ENCODE results near the gene PMAIP1. TPM values are rescaled to one million over a fixed set of nuclear protein-coding genes. Genes with fewer than 3 reads are reported as not detected.

PMAIP1 gene
- total and polyA plus RNA-seq, 9 donors, result 0.30 to 11.8 (median 0.73) TPM; not detected in 1

DNA sequence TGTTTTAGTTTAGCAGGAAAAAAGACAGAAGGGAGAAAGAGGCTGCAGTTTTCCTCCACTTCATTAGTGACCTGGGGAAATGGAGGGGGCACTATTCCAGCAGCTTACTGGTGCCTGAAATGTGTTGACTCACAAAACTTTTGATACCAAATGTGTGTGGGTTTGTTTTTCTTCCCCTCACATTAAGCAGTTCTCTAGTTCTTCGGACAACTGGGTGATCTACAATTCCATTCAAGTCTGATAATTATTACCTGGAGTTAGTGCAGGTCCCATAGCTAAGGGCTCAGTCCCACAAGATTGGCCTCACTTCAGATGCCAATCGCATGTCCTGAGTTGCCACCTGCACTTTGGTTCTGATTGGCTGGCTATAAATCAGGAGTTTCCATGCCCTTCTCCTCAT lies 28.4 kb downstream of the PMAIP1 start:
- Histone ChIP-seq H3K4me1 (ENCODE audit: insufficient read depth) (no peaks in the 10 kb centered on the region), H3K36me3 (no peaks in the 10 kb centered on the region), H3K27ac (no peak overlapping the region), H3K27me3 (no peaks in the 10 kb centered on the region), H3K9me3 (no peaks in the 10 kb centered on the region), H3K4me3 (no peak overlapping the region)
- 92 to 96% (median 95%) methylated on average over 2 of the region's 2 CpGs for WGBS, 3 donors
- TF ChIP-seq POLR2A (IDR thresholded peaks at IDR 0.05), result no peak
- TF ChIP-seq CTCF (IDR thresholded peaks at IDR 0.05), result no peak
- no peak for TF ChIP-seq EP300 (IDR thresholded peaks at IDR 0.05)
- no peak for DNase-seq
- intact Hi-C loops (cut with DNase I), result no loop called here

GRCh38 chr18:59929621-59930295 lies 30.0 kb downstream of the PMAIP1 start:
- intact Hi-C loops (cut with DNase I), result no loop called here
- TF ChIP-seq CTCF (IDR thresholded peaks at IDR 0.05) (no peak), POLR2A (IDR thresholded peaks at IDR 0.05) (no peak), EP300 (IDR thresholded peaks at IDR 0.05) (no peak)
- no peak for DNase-seq
- Histone ChIP-seq H3K4me3 (no peak overlapping the region), H3K36me3 (no peaks in the 10 kb centered on the region), H3K27me3 (no peaks in the 10 kb centered on the region), H3K4me1 (ENCODE audit: insufficient read depth) (no peaks in the 10 kb centered on the region), H3K27ac (no peak overlapping the region), H3K9me3 (no peaks in the 10 kb centered on the region)
- WGBS, 3 donors, result 82 to 85% (median 83%) methylated on average over 7 of the region's 7 CpGs

- Histone ChIP-seq H3K36me3 (no peaks in the 10 kb centered on the region), H3K4me3 (no peak overlapping the region), H3K9me3 (no peaks in the 10 kb centered on the region), H3K4me1 (ENCODE audit: insufficient read depth) (no peaks in the 10 kb centered on the region), H3K27ac (no peak overlapping the region), H3K27me3 (no peaks in the 10 kb centered on the region)
- no peak for DNase-seq
- TF ChIP-seq CTCF (IDR thresholded peaks at IDR 0.05) (no peak), EP300 (IDR thresholded peaks at IDR 0.05) (no peak)
- intact Hi-C loops (cut with DNase I), result no loop called here
- WGBS, 3 donors, result 84 to 89% (median 85%) methylated on average over 11 of the region's 11 CpGs
Measured at GRCh38 chr18:59932401-59932800, 32.6 kb downstream of the PMAIP1 start.

DNA sequence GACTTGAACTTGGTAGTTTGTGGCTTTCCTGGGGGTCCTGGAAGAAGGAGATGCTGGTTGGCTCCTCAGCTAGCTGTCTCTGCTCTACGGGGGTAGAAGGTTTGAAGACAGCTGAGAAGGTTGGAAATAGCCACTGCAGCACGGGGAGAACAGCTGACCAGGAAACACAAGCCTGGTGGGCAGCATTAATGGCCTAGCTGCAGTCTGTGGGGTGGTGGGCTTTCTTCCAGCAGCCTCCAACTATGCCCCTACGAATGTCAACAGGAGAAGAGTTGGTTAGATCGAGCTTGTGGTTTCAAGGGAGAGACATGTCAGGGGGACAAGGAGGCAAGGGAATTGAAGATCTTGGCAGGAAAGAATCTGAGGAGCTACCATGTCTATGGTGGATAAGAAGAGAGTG lies 38.9 kb downstream of the PMAIP1 start:
- intact Hi-C loops (cut with DNase I), result no loop called here
- Histone ChIP-seq H3K4me3 (no peak overlapping the region), H3K9me3 (no peaks in the 10 kb centered on the region), H3K27ac (no peak overlapping the region), H3K4me1 (ENCODE audit: insufficient read depth) (no peaks in the 10 kb centered on the region), H3K27me3 (no peaks in the 10 kb centered on the region), H3K36me3 (no peaks in the 10 kb centered on the region)
- no peak for TF ChIP-seq EP300 (IDR thresholded peaks at IDR 0.05)
- WGBS, 3 donors, result 78 to 83% (median 80%) methylated on average over 4 of the region's 4 CpGs
- DNase-seq, result no peak

- TF ChIP-seq POLR2A (IDR thresholded peaks at IDR 0.05), result no peak
- TF ChIP-seq CTCF (IDR thresholded peaks at IDR 0.05), result no peak
- TF ChIP-seq EP300 (IDR thresholded peaks at IDR 0.05), result no peak
- DNase-seq, result no peak
Measured at GRCh38 chr18:59939127-59939526, 39.3 kb downstream of the PMAIP1 start.

More at GRCh38 chr18:59939127-59939526, 39.3 kb downstream of the PMAIP1 start:
- no peak overlapping the region for H3K4me3 ChIP-seq
- no peaks in the 10 kb centered on the region for H3K36me3 ChIP-seq
- no peaks in the 10 kb centered on the region for H3K27me3 ChIP-seq
- H3K4me1 ChIP-seq (ENCODE audit: insufficient read depth), result no peaks in the 10 kb centered on the region
- intact Hi-C loops (cut with DNase I), result no loop called here
- H3K9me3 ChIP-seq, result no peaks in the 10 kb centered on the region
- no peak overlapping the region for H3K27ac ChIP-seq
